PC-9 (cell line): ENCODE results near the gene TPST2.

Source experiments
- EZH2 ChIP-seq: fragments of 200-600 bp; sonication (generic); IDR thresholded peaks from 2 replicates; pipeline ENCODE4 v1.8.0; 2017; ENCODE audit warnings: antibody characterized with exemption, low read depth
- TF ChIP-seq, protein P1 (sequence below): fragments of 200-600 bp; sonication (generic); conservative IDR thresholded peaks from 2 replicates; pipeline ENCODE4 v1.6.1; 2017; ENCODE audit warnings: mixed run types, antibody characterized with exemption, mild to moderate bottlenecking, moderate library complexity

DNA sequence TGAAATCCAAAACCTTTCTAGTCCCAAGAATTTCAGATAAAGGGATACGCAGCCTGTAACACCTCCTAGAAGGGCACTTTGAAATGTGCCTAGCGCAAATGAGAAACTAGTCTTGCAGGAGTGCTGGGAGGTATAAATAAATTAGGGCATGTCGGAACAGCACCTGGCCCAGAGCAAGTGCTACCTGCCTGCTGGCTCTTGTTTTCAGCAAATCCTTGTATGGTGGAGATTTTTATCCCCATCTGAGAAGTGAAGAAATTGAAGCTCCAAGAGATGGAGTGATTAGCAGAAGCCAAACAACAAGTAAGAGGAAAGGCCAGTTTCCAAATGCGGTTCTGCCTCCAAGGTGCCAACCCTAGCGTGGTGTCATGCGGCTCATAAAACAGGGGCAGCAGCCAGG is 40.9 kb downstream of the TPST2 start:
- TF ChIP-seq, protein P1, sequence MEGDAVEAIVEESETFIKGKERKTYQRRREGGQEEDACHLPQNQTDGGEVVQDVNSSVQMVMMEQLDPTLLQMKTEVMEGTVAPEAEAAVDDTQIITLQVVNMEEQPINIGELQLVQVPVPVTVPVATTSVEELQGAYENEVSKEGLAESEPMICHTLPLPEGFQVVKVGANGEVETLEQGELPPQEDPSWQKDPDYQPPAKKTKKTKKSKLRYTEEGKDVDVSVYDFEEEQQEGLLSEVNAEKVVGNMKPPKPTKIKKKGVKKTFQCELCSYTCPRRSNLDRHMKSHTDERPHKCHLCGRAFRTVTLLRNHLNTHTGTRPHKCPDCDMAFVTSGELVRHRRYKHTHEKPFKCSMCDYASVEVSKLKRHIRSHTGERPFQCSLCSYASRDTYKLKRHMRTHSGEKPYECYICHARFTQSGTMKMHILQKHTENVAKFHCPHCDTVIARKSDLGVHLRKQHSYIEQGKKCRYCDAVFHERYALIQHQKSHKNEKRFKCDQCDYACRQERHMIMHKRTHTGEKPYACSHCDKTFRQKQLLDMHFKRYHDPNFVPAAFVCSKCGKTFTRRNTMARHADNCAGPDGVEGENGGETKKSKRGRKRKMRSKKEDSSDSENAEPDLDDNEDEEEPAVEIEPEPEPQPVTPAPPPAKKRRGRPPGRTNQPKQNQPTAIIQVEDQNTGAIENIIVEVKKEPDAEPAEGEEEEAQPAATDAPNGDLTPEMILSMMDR, result no peak
- TF ChIP-seq EZH2, result no peak
